GM20000 (cell line): ENCODE results near the gene GINS1.

Experiments used
- DNase-seq: peaks from one replicate; pipeline ENCODE4 v3.0.0; 2012; ENCODE audit warnings: low spot score
- CTCF ChIP-seq: IDR thresholded peaks from 2 replicates; pipeline ENCODE4 v1.5.1; 2012; ENCODE audit warnings: mild to moderate bottlenecking, control low read depth; ENCODE audit errors: extremely low read depth, missing control alignments

Gene GINS1

GRCh38 chr20:25437153-25437581 lies 29.7 kb downstream of the GINS1 start:
- no peak for TF ChIP-seq CTCF
- no peak for DNase-seq

GRCh38 chr20:25439328-25439727 lies 31.9 kb downstream of the GINS1 start:
- no peak for DNase-seq

GRCh38 chr20:25444556-25444955 lies 37.1 kb downstream of the GINS1 start:
- DNase-seq = no peak
- TF ChIP-seq CTCF = no peak

More at GRCh38 chr20:25439328-25439727, 31.9 kb downstream of the GINS1 start:
- TF ChIP-seq CTCF = no peak

- no peak for TF ChIP-seq CTCF
- no peak for DNase-seq
These were observed 40.2 kb downstream of the GINS1 start for GRCh38 chr20:25447671-25448070.

- no peak for TF ChIP-seq CTCF
These were observed 44.9 kb downstream of the GINS1 start for GRCh38 chr20:25452333-25452732.

GRCh38 chr20:25453035-25453810 lies 45.8 kb downstream of the GINS1 start:
- DNase-seq = no peak
- no peak for TF ChIP-seq CTCF

More at GRCh38 chr20:25452333-25452732, 44.9 kb downstream of the GINS1 start:
- DNase-seq = no peak

- TF ChIP-seq CTCF = no peak
- no peak for DNase-seq
These were observed 46.9 kb downstream of the GINS1 start for GRCh38 chr20:25454153-25454900.
